Smooth muscle cell (in vitro differentiated cells): Measurements from ENCODE around the gene KLK4. TPM values are rescaled to one million over a fixed set of nuclear protein-coding genes. Genes with fewer than 3 reads are reported as not detected.

Experiments used
- DNase-seq: peaks from one replicate; lab custom pipeline; 2025; ENCODE audit not compliant: unreplicated experiment; lab: John Stamatoyannopoulos, UW
- H2AFZ ChIP-seq: fragments of 200-600 bp; sonication (generic); 2 replicates; pipeline ENCODE4 v1.6.0; 2016; ENCODE audit warnings: antibody characterized with exemption, low read depth, mild to moderate bottlenecking
- H3F3A ChIP-seq: fragments of 200-600 bp; sonication (generic); 2 replicates; pipeline ENCODE4 v1.6.0; 2017; ENCODE audit warnings: antibody characterized with exemption, low read depth
- H3K27ac ChIP-seq: fragments of 200-600 bp; sonication (generic); 2 replicates; pipeline ENCODE4 v1.5.1; 2016; ENCODE audit warnings: low read depth, mild to moderate bottlenecking
- H3K27me3 ChIP-seq: fragments of 200-600 bp; sonication (generic); 2 replicates; pipeline ENCODE4 v1.6.1; 2016; ENCODE audit warnings: low read depth, mild to moderate bottlenecking
- H3K36me3 ChIP-seq: fragments of 200-600 bp; sonication (generic); 2 replicates; pipeline ENCODE4 v1.5.1; 2016; ENCODE audit warnings: low read depth
- H3K4me1 ChIP-seq: fragments of 200-600 bp; sonication (generic); 2 replicates; pipeline ENCODE4 v1.5.1; 2016; ENCODE audit warnings: low read depth
- H3K4me2 ChIP-seq: fragments of 200-600 bp; sonication (generic); 2 replicates; pipeline ENCODE4 v1.6.0; 2016; ENCODE audit warnings: mild to moderate bottlenecking
- H3K4me3 ChIP-seq: fragments of 200-600 bp; sonication (generic); 2 replicates; pipeline ENCODE4 v1.5.1; 2016; ENCODE audit warnings: mild to moderate bottlenecking
- H3K79me2 ChIP-seq: fragments of 200-600 bp; sonication (generic); 2 replicates; pipeline ENCODE4 v1.6.0; 2016; ENCODE audit warnings: low read depth, mild to moderate bottlenecking
- H3K9ac ChIP-seq: fragments of 200-600 bp; sonication (generic); 2 replicates; pipeline ENCODE4 v1.6.0; 2016; ENCODE audit warnings: low read depth
- H3K9me3 ChIP-seq: fragments of 200-600 bp; sonication (generic); replicated peaks from 2 replicates; pipeline ENCODE4 v1.5.1; 2016; ENCODE audit warnings: low read depth
- H4K20me1 ChIP-seq: fragments of 200-600 bp; sonication (generic); 2 replicates; pipeline ENCODE4 v1.6.0; 2016; ENCODE audit warnings: low read depth
- WGBS: methylation state at CpG from one replicate; pipeline ENCODE4 v1.1.7; 2016; ENCODE audit warnings: low lambda C conversion rate; 5-methylcytosine and 5-hydroxymethylcytosine counted together
- polyA plus RNA-seq: library from polyadenylated mRNA; unstranded; fragments of >200 nt; fragmentation: Nextera tagmentation; extraction: Ambion mirVana; gene quantifications from 2 replicates; pipeline ENCODE4 v1.2.1, GENCODE V29; 2016
- total RNA-seq: library from RNA; depleted of rRNA; stranded (reverse); fragments of >200 nt; gene quantifications from 2 replicates; pipeline ENCODE4 v1.2.3, GENCODE V29; 2014
- TF ChIP-seq, protein P1 (sequence below): fragments of 200-600 bp; sonication (generic); IDR thresholded peaks from 2 replicates; pipeline ENCODE4 v1.5.1; 2017; ENCODE audit warnings: borderline replicate concordance, mild to moderate bottlenecking, antibody characterized with exemption; ENCODE audit not compliant: insufficient read depth, poor library complexity, severe bottlenecking

Gene KLK4
- total and polyA plus RNA-seq, 2 experiments from 2014 or later, result 0.82 TPM; not detected in 1

DNA sequence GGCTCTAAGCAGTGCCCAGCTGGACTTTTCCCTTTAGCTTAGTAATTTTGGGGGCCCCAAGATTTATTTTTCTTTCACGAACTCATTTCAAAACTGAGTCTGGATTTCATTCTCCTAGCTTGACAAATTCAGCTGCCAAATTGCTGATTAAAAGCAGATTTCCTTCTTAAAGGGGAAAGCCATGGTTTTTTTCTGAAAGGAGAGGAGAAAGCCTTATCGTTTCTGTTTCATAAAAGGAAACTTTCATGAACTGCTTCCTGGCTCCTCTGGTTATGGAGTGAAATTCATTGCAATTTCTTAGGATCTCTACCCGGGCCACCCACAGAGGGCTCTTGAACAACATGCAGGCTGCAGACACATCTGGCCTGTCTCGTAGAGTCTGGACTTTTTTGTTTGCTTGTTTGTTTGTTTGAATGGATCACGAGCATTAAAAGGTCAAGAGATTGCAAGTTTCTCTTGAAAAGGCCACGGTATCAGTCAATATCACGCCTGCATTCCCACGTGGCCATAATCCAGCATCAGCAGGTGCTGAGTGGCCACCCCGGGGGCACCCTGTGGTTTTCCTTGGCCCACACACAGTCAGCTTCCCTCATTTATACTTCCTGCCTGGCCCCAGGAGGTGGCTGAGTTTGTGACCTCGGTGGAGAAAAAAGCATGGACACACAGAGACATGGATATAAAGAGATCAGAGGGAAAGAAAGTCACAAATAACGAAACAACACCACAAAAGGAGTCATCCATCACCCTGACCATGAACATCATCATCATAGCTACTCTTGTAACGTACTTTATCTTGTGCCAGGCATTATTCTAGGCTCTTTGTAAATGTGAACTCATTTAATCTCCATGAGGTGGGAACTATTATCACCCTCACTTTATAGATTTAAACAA is 10.5 kb upstream of the KLK4 start:
- no peak overlapping the region for H3K27ac ChIP-seq
- H4K20me1 ChIP-seq, result no peaks in the 10 kb centered on the region
- H3K9ac ChIP-seq, result no peak overlapping the region
- no peaks in the 10 kb centered on the region for H3K9me3 ChIP-seq
- no peaks in the 10 kb centered on the region for H3F3A ChIP-seq
- no peak overlapping the region for H3K4me3 ChIP-seq
- H2AFZ ChIP-seq, result no peak overlapping the region
- H3K4me2 ChIP-seq, result no peak overlapping the region
- H3K27me3 ChIP-seq, result peaks cover 36% of the 10 kb centered on the region
- no peaks in the 10 kb centered on the region for H3K79me2 ChIP-seq
- WGBS, result 31% methylated on average over 12 of the region's 12 CpGs
- TF ChIP-seq, protein P1, sequence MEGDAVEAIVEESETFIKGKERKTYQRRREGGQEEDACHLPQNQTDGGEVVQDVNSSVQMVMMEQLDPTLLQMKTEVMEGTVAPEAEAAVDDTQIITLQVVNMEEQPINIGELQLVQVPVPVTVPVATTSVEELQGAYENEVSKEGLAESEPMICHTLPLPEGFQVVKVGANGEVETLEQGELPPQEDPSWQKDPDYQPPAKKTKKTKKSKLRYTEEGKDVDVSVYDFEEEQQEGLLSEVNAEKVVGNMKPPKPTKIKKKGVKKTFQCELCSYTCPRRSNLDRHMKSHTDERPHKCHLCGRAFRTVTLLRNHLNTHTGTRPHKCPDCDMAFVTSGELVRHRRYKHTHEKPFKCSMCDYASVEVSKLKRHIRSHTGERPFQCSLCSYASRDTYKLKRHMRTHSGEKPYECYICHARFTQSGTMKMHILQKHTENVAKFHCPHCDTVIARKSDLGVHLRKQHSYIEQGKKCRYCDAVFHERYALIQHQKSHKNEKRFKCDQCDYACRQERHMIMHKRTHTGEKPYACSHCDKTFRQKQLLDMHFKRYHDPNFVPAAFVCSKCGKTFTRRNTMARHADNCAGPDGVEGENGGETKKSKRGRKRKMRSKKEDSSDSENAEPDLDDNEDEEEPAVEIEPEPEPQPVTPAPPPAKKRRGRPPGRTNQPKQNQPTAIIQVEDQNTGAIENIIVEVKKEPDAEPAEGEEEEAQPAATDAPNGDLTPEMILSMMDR, result no peak
- DNase-seq, result no peak
- no peaks in the 10 kb centered on the region for H3K4me1 ChIP-seq
- H3K36me3 ChIP-seq, result no peaks in the 10 kb centered on the region

GRCh38 chr19:50916069-50916468 is 4.9 kb upstream of the KLK4 start:
- Histone ChIP-seq H3K4me3 (no peak overlapping the region), H3K79me2 (no peaks in the 10 kb centered on the region), H3F3A (no peaks in the 10 kb centered on the region), H2AFZ (no peak overlapping the region), H3K4me1 (no peaks in the 10 kb centered on the region), H3K9ac (no peak overlapping the region), H3K9me3 (no peaks in the 10 kb centered on the region), H4K20me1 (no peaks in the 10 kb centered on the region), H3K36me3 (no peaks in the 10 kb centered on the region), H3K4me2 (no peak overlapping the region), H3K27ac (no peak overlapping the region), H3K27me3 (peaks cover 57% of the 10 kb centered on the region)
- DNase-seq, result no peak
- WGBS, result 98% methylated on average over 2 of the region's 2 CpGs
- TF ChIP-seq, protein P1, result no peak

GRCh38 chr19:50912727-50913716 is 1.8 kb upstream of the KLK4 start:
- peaks cover 64% of the 10 kb centered on the region for H3K27me3 ChIP-seq
- H3K36me3 ChIP-seq, result no peaks in the 10 kb centered on the region
- no peaks in the 10 kb centered on the region for H3K4me1 ChIP-seq
- no peak overlapping the region for H2AFZ ChIP-seq
- no peaks in the 10 kb centered on the region for H3K79me2 ChIP-seq
- no peaks in the 10 kb centered on the region for H4K20me1 ChIP-seq
- no peak overlapping the region for H3K27ac ChIP-seq
- no peaks in the 10 kb centered on the region for H3F3A ChIP-seq
- H3K9ac ChIP-seq, result no peak overlapping the region
- H3K9me3 ChIP-seq, result no peaks in the 10 kb centered on the region
- 49% methylated on average over 14 of the region's 29 CpGs for WGBS
- no peak overlapping the region for H3K4me3 ChIP-seq
- H3K4me2 ChIP-seq, result no peak overlapping the region
- no peak for DNase-seq
- TF ChIP-seq, protein P1, result no peak
